BJ (cell line): Measurements from ENCODE around the gene LCN6. TPM values are rescaled to one million over a fixed set of nuclear protein-coding genes. Genes with fewer than 3 reads are reported as not detected.

ENCODE experiments used
- CTCF ChIA-PET: fragments of 350-600 bp; formaldehyde crosslinking; extraction: SDS; loops from one replicate; lab custom pipeline; 2021; ENCODE audit warnings: antibody characterized with exemption, inconsistent platforms; lab: Yijun Ruan, JAX
- POLR2A ChIA-PET: fragments of 300-600 bp; sonication (Branson Sonifier 250); formaldehyde crosslinking; extraction: SDS; loops from one replicate; lab custom pipeline; 2021; ENCODE audit warnings: antibody characterized with exemption; lab: Charles Lee
- DNase-seq: peaks from one replicate; pipeline ENCODE4 v3.0.0-alpha.2; 2011; ENCODE audit warnings: low read depth
- H3K27me3 ChIP-seq: 2 replicates; pipeline ENCODE4 v1.6.0; 2011; ENCODE audit warnings: low read length; ENCODE audit not compliant: control insufficient read depth, insufficient read depth
- H3K36me3 ChIP-seq: 2 replicates; pipeline ENCODE4 v1.5.1; 2011; ENCODE audit warnings: low read length; ENCODE audit not compliant: control insufficient read depth, insufficient read depth
- H3K4me3 ChIP-seq: 2 replicates; pipeline ENCODE4 v1.5.1; 2011; ENCODE audit warnings: low read depth, mild to moderate bottlenecking, control low read depth, low read length
- CTCF ChIP-seq: IDR thresholded peaks from 2 replicates; pipeline ENCODE4 v1.5.1; 2011; ENCODE audit warnings: low read depth, mild to moderate bottlenecking, control low read depth, inconsistent platforms, low read length, moderate library complexity; ENCODE audit not compliant: insufficient read depth
- polyA plus RNA-seq: library from polyadenylated mRNA; depleted of rRNA; stranded (reverse); fragments of >200 nt; gene quantifications from 2 replicates; pipeline ENCODE4 v1.2.3, GENCODE V29; 2011

Gene LCN6
- polyA plus RNA-seq, 1 experiment = not detected

- CTCF ChIA-PET = interaction anchor here (1.3 kb wide), 1 partner anchor 30 kb away, joined by 4 read pairs; no protein-coding TSS in a partner anchor
These were observed 47.2 kb downstream of the LCN6 start for GRCh38 chr9:136700959-136701667.

GRCh38 chr9:136700304-136700703 lies 48.0 kb downstream of the LCN6 start:
- Histone ChIP-seq H3K36me3 (no peaks in the 10 kb centered on the region), H3K27me3 (peaks cover 8% of the 10 kb centered on the region), H3K4me3 (no peak overlapping the region)
- TF ChIP-seq CTCF = no peak
- ChIA-PET POLR2A (interaction anchor here (0.6 kb wide), 1 partner anchor 14 kb away, joined by 3 read pairs; no protein-coding TSS in a partner anchor), CTCF (interaction anchor here (1.2 to 1.3 kb wide), 2 partner anchors 14 to 29 kb away, joined by 3 to 4 read pairs; no protein-coding TSS in a partner anchor)
- DNase-seq = no peak

More at GRCh38 chr9:136700959-136701667, 47.2 kb downstream of the LCN6 start:
- TF ChIP-seq CTCF = no peak
- DNase-seq = no peak
- no peak overlapping the region for H3K4me3 ChIP-seq
- no peaks in the 10 kb centered on the region for H3K36me3 ChIP-seq
- POLR2A ChIA-PET = no interaction called here
- H3K27me3 ChIP-seq = peaks cover 8% of the 10 kb centered on the region

DNA sequence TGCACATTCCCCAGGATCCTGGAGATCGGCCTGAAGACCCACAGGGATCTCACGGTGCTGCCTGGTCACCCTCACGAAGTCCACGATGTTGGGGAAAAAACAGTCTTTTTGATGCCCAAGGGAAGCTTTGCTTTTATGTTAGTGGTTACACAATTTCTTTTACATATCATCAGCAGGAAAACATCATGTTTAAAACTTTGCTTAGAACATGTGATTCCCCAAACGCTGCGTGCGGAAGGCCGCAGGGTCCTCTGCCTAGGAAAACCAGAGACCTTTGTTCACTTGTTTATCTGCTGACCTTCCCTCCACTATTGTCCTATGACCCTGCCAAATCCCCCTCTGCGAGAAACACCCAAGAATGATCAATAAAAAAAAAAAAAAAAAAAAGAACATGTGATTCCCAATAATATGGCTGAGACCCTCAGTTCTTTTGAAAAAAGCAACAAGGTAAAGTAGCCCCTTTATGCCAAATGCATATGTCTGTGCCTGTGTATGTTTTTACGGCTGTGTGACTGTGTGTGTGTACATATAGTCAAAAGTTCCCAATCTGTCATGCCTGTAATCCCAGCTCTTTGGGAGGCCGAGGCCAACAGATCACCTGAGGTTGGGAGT lies 49.6 kb downstream of the LCN6 start:
- ChIA-PET CTCF (interaction anchor here (0.7 kb wide), 2 partner anchors 17 to 31 kb away, joined by 3 to 6 read pairs; no protein-coding TSS in a partner anchor), POLR2A (interaction anchor here (0.7 kb wide), 1 partner anchor 29 kb away, joined by 8 read pairs; no protein-coding TSS in a partner anchor)
- no peak for TF ChIP-seq CTCF
- DNase-seq = no peak
- H3K36me3 ChIP-seq = no peaks in the 10 kb centered on the region
- peaks cover 8% of the 10 kb centered on the region for H3K27me3 ChIP-seq
- H3K4me3 ChIP-seq = no peak overlapping the region

GRCh38 chr9:136697821-136698526 lies 50.4 kb downstream of the LCN6 start:
- POLR2A ChIA-PET = no interaction called here
- peaks cover 8% of the 10 kb centered on the region for H3K27me3 ChIP-seq
- CTCF ChIA-PET = interaction anchor here (1.0 to 1.6 kb wide), 3 partner anchors 25 to 258 kb away, joined by 3 to 4 read pairs (median 3); no protein-coding TSS in a partner anchor
- H3K36me3 ChIP-seq = no peaks in the 10 kb centered on the region
- no peak for TF ChIP-seq CTCF
- DNase-seq = no peak
- H3K4me3 ChIP-seq = no peak overlapping the region
